NCI-H1694 (cell line): ENCODE data around the gene PXDC1.
"Not testable (repeated sequence)": the region's sequence is repeated elsewhere in the genome, so short reads cannot be mapped to it uniquely, and the experiment has no call there.

ENCODE experiments used
- DNase-seq: peaks from one replicate; lab custom pipeline; 2025; lab: John Stamatoyannopoulos, UW

The PXDC1 gene

DNA sequence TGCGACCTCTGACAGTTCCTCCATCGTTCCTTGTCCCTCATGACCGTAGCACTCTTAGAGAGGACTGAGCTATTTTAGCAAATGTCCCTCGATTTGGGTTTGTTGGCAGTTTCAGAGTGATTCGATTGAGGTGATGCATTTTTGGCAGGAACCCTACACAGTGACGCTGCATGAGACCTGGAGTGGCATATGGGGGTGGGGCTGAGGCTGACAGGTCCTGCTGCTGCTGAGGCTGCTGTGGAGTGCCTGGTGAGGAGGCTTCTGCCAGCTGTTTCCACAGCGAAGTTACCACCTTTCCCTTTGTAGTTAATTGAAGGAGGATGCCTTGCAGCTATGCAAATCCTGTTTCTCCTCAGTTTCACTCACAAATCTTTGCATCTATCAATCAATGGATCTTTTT lies 19.8 kb downstream of the PXDC1 start:
- no peak for DNase-seq

DNA sequence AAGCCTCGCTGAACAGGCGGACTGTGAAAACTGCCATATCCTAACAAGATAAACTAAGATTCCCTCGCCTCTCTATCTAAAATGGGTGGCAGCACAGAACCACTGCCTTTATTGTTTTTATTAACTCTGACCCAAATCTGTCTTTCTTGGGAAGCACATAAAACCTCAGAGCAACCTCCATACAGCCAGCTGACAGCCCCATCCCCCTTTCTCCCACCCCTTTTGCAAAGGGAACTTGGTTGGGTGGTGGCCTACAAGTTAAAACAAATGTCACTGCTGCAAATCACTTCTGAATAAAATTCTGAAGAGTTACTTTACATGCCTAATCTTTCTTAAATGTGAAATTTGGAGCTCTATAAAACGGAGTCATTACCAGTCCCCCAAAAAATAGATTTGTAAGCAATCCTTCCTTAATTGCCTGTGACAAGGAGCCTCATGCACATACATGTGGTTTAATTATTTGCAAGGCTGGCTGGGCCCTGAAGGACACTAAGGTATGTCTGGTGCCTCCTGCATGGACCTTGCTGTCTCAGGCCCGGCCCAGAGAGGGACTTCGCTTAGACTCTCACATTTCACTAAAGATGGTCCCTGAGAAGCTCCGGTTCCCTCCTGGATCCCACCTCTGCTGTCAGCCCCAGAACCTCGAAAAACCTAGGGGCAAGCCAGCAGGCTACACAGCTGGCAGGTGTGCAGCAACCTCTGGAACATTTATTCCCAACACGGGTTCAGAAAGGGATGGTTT lies 21.7 kb downstream of the PXDC1 start:
- no peak for DNase-seq

DNA sequence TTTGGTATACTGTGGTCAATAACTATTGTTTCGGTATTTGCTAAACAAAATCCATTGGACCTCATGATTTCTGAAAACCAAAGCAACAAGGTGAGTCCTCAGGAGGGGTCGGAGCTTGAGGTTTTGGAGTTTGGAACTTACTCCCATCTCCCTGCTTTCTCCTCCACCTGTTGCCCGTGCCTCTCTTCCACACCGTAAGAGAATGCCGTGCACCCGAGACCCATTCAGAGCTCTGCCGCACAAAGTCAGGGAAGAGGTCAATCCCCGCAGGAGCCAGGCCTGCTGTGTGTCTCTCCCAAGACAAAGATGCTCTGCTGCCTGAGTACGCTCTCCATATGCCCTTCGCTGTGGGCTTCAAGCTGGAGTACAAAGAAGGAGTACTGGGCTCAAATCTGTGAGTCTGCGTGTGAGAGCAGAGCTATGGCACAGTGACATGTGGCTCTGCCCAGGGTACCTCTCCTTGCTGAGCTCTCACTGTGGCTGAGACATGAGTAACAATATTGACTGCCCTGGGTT lies 23.9 kb downstream of the PXDC1 start:
- no peak for DNase-seq

DNA sequence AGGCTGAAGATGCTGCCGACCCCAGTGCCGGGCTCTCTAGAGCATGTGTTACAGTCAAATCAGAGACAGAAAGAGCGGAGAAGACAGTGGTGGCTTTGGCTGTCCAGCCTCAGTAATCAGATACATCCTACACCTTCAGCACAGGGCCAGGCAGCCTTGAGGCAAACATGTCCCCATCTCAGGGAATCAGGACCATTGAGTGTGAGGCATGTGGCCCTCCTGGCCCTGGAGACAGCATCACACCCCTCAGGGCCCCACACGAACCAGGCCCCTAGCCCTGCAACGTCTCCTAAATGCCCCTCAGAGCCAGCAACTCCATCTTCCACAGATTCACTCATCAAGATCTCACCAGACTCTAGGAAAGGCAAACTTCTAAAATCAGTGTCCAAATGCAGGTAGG lies 24.5 kb downstream of the PXDC1 start:
- no peak for DNase-seq

DNA sequence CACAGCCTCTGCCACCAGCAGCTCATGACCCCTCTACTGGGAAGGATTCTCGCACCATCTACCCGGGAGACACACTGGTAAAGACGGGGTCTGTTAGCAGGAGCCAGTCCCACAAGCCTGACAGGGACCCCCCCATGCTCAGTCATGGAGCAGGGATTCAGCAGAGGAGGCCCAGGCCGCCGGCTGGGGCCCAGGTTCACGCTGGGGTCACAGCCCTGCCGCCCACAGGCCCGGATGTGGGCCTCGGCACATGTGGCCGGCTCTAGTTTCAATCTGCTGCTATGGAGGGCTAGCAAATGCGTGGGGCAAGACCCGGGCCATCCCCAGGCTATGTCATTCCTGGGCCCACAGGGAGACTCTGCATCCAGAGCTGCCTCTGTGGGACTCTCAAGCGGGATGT lies 25.1 kb downstream of the PXDC1 start:
- DNase-seq = no peak

DNA sequence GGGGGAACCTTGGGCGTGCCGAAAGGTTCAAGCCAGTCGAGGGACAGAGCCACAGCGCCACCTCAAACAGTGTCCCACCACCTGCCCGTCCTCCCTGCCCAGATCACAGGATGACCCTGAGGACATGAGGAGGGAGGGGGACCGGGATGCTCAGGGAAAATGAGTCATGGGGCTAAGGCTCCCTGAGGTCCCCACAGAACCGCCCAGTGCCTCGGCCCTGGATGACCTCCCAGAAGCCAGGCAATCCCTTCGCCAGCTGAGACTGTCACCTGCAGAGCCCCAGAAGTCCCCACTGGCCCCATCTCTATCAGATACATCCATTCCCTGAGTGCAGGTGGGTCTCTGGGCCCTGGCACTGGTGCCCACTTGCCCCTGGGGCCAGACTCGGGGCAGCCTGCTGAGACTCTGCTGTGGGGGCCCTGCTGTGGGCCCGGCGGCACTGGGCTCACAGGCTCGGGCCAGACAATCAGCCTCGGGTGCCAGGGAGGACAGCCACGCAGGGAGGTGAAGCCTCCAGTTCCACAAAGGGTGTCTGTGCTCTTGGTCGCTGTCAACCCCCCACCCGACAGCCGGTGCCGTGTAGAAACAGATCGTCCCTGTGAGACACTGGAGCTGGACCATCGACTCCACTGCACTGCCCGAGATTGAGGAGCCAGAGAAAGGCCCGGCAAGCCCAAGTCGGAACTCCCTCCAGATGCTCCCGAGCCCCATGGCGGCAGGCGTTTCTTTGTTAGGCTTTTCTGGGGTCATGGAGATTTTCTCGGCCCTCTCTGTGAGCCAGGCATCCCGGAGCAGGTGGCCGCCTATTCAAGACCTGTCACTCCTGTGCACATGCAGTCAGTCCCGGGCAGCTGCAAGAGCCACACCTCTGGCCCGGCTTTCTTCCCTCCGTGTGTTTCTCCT lies 26.1 kb downstream of the PXDC1 start:
- DNase-seq = no peak

DNA sequence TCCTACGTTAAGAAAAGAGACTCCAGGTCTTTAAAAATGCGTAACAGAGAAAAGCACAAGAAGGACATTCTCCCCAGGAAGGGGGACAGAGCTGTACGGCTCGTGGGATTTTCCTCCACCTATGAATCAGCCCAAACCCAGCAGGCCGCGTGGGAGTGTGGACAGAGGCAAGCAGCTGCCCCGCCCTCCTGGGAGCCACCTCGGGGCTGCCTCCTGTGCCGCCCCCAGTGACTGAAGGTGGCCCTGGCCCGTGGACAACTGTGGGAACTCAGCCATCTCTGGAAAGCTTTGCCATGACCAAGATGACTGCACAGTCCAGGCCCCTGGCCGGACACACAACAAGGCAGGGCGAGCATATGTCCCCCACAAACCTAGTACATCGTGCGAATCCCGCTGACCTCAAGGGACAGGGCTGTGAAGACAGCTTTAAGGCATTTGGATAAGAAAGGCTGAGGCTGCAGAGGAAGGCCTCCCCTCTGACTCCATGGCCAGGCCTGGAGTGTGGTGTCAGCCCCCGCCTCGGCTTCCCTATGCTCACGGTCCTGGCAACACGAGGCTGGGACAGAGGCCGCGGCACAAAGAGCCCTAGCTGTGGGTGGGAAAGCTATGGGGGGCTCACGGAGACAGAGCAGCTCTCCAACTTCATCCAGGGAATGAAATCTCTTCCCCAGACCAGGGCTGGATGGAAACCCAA lies 26.9 kb downstream of the PXDC1 start:
- DNase-seq = no peak

DNA sequence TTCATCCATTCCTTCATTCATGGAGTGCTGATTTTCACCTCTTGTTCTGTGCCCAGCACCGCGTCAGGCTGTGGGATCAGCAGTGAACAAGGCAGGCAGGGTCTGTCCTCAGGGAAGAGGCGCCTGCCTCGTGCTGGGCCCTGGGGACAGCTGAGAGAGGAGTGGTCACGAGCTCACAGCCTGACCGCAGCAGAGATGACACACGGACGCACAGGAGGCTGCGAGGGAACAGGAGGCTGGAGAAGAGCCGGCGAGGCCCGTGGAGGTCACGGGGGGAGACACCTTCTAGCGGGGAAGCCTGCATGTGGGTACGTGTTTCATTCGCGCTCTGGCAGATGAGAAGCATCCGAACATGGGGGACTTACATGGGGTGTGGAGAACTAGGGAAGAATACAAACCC lies 27.5 kb downstream of the PXDC1 start:
- no peak for DNase-seq

DNA sequence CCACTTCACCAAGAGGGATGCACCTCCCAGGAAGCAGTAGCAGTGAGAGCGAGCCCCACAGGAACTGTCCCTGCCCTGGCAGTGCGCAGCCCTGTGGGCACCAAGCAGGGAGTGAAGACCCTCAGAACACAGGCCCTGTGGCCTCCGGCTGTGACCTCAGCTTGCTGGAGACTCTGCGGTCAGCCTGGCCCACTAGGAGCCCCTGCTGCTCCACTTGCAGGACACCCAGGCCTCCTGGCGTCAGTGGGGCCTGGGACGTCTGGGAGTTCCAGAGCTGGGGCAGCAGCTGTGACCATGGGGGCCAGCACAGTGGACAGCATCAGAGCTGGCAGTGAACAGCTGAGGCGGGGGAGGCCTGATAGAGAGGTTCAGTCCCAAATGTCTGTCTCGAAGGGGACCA lies 28.3 kb downstream of the PXDC1 start:
- DNase-seq = no peak

DNA sequence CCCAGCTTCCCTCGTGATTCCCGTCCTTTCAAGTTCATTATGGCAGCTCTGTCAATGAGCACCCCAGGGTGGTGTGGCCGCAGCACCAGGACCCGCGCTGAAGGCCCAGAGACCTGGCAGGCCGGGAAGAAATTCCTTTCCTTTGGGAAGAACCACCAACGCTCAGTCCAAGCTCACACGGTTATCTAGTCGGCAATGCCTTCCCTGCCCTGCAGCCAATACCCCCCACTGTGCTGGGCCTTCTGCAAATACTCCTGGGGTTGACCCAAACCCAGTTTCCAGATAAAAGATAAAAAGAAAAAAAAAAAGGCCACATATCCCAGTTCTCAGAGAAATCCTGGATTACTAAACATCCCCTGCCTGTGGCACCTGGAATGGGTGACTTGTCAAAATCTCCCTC lies 28.7 kb downstream of the PXDC1 start:
- no peak for DNase-seq

DNA sequence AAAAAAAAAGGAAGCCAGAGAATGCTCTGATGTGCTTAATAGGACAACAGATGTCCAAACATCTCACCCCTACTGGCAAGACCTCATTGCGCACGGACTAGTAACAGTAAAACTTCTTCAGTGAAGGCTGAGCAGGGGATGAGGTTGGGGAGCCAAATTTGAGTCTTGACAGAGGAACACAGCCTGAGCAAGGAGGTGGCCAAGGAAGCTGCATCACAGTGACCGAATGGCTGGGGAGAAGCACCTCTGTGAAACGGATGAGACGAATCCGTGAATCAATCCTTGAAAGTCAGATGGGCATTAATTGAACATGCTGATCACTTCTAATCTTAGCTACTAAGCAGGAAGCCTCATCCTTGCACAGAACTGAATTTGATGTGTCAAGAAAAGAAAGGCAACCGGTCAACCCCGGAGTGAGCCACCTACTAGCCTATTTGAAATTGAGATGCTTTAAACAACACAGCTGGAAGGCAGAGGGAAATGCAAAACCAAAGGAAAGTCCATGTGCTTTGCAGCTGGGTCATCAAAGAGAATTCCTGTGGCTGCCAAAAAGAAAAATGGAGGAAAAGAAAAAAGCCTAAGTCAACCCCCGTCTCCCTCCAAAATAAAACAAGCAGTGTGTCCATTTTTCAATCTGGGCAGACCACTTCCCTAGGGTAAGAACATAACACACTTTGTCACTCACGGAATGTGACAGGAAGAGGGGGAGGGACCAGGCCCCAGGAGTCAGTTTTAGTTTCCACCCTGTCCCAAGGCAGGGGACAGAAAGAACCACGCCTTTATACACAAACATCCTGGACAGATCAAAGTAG lies 29.5 kb downstream of the PXDC1 start:
- no peak for DNase-seq

DNA sequence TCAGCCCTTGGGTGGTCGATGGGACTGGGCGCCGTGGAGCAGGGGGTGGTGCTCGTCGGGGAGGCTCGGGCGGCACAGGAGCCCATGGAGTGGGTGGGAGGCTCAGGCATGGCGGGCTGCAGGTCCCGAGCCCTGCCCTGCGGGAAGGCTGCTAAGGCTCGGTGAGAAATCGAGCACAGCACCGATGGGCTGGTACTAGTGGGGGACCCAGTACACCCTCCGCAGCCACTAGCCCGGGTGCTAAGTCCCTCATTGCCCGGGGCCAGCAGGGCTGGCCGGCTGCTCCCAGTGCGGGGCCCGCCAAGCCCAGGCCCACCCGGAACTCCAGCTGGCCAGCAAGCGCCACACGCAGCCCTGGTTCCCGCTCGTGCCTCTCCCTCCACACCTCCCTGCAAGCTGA lies 30.7 kb downstream of the PXDC1 start:
- not testable (repeated sequence) for DNase-seq

DNA sequence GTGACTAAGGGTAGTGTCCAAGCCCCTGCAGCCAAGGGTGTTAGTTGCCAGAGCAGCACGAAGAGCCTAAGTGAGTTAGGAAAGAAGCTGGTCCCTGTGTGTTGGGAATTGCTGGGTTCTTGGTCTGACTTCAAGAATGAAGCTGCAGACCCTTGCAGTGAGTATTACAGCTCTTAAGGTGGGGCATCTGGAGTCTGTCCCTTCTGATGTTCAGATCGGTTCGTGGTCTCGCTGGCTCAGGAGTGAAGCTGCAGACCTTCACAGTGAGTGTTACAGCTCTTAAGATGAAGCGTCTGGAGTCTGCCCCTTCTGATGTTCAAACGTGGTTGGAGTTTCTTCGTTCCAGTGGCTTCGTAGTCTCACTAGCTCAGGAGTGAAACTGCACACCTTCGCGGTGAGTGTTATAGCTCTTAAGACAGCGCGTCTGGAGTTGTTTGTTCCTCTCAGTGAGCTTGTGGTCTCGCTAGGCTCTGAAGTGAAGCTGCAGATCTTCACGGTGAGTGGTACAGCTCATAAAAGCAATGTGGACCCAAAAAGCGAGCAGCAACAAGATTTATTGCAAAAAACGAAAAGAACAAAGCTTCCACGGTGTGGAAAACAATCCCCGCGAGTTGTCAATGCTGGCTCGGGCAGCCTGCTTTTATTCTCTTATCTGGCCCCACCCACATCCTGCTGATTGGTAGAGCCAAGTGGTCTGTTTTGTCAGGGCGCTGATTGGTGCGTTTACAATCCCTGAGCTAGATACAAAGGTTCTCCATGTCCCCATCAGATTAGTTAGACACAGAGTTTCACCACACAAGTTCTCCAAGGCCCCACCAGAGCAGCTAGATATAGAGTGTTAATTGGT lies 31.8 kb downstream of the PXDC1 start:
- no peak for DNase-seq

DNA sequence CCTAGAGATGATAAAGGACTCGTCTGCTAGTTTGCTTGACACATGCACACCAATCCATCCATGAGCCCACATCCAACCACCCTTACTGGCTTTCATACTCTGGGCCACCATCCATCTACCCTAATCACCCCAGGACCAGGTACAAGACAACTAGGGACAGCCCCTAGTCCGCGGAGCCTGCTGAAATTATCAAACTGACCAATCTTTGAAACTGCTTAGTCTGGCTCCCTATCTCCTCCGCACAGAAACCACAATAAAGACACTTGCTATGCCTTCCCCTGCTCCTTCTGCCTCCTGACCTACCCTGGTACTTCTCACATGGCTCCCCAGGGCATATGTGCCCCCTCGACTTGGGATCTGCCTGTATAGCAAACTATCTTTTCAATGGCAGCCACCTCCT lies 33.1 kb downstream of the PXDC1 start:
- DNase-seq = no peak

DNA sequence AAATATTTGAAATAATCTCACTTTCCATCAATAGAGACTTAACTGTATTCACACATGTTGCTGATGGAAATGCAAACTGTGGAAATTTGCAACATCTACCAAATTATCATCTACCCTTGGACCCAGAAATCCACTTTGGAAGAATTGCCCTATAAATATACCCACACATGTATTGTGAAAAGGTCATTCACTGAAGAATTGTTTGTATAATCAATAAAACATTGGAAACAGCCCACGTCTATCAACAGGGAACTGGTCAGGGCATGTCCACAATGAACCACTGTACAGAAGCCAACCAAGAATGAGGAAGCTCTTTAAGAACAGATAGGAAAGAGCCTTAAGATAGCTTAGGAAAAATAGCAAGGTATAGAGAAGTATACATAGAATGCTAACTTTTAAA lies 36.2 kb downstream of the PXDC1 start:
- DNase-seq = no peak

DNA sequence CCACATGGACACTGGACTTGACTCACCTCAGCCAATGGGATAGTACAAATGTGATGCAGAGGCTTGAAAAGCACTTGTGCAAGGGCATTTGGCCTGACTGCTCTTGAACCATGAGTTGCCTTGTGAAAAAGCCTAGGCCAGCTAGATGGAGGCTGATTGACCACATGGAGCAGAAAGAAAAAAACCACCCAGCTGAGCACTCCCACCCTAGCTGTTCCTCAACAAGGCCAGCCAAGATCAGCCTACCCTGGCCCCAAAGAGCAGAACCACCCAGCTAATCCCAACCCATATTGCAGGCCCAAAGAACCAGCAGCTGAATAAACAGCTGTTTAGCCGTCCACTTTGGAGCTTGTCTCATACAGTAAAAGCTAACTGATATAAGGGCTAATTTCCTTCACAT lies 36.7 kb downstream of the PXDC1 start:
- DNase-seq = no peak

DNA sequence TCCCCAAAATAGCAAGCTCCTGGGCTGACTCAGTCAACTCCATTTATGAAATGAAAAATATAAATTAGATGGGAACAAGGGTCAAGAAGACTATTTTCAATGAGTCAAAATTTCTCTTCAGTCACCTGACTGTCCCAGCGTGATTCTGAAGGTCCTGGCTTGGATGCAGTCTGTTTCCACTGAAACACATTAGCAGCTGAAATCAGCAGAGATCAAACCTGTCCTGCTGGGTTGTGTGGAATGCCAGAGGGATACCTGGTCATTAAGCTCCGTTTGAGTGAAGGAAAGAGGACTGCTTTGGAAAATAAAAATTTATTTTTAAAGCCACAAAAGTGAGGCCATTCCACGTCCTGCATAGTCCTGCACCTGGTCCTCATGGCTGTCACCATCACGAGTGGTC lies 37.4 kb downstream of the PXDC1 start:
- DNase-seq = no peak

DNA sequence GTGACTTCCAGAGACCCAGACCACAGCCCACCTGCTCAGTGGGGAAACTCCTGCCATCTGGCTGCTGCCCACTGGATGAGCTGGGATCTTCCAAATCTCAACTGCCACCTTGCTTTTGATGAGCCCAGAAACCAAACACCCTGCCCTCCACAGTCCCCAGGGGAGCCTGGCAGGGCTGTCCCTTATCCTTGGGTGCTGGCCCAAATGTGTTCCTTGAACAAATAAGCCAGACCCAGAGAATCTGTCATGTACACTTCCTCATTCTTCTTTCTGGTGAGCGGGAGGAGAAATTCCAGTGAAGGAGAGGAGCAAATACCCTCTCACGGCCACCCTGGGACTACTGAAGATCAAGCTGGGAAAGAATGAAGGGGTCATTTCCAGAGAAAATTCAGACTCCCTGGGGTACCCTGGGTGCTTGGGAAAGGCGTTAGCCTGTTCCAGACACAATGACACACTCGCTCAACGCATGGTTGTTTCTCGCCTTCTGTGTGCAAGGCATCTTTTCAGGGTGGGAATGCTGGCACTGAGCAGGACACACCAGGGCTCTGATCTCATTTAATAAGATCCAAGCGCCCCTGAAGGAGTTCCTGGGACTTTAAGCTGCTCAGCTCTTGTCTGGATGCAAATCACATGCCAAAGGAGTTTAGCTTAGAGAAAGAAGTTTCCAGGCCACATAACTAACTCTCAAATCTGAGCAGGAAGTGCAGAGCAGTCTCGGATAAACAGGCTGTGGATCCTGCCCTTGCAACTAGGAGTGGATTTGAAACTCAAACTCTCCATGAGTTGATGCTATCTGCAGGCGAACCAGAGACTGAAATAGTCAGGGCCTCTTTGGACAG lies 38.5 kb downstream of the PXDC1 start:
- no peak for DNase-seq

DNA sequence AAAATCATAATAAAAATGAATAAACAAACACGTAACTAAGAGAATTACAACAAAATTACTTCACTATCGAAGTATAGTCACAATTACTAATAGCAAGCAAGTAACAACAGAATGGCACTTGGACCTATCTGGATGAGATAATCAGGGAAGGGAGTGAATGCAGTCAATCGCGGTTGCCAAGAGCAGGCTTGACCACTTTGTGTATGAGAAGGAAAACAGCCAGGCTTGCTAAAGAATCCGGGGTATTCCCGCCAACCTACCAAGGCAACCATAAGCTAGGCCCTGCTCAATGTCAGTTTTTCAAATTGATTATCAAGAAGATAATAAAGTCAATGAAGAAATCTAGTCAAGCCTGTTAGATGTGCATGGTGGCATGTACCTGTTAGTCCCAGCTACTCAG lies 39.7 kb downstream of the PXDC1 start:
- no peak for DNase-seq

DNA sequence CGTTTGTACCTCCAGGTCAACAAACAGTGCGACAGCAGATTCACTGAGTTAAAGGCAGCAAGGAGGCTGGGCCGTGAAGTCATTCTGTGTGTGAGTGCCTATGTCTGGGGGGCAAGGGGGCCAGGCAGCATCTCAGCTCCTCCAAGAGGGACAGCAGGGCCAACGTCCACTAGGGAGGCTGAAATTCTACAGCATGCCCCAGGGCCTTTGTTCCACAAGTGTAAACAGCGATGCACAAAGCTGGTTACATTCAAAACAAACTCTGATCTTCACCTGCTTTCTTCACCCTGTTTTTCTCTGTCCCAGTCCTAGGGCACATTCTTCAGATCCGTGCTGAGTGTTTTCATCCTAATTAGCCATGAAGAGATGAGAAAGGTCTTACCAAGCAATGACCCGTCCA lies 41.1 kb downstream of the PXDC1 start:
- DNase-seq = no peak
